ENCODE measurements around the gene UNC5A.

GRCh38 chr5:176830422-176830994 lies 20.1 kb downstream of the UNC5A start:
- TF ChIP-seq CTCF (IDR thresholded peaks at IDR 0.05) (no peak), POLR2A (IDR thresholded peaks at IDR 0.05) (no peak)
